ENCODE data around the gene MPRIP. TPM values are rescaled to one million over a fixed set of nuclear protein-coding genes. Genes with fewer than 3 reads are reported as not detected.

MPRIP gene
- total RNA-seq, 4 donors from 2014 or later: 130 to 244 (median 155) TPM

- intact Hi-C loops (cut with DNase I): no loop called here
- peak overlapping the region in 1 of 3 donors; percentile 60 for H3K27ac ChIP-seq
- no peak for TF ChIP-seq POLR2A (IDR thresholded peaks at IDR 0.05)
- TF ChIP-seq CTCF (IDR thresholded peaks at IDR 0.05): no peak
Observed at GRCh38 chr17:17026163-17026562, 16.1 kb upstream of the MPRIP start.

GRCh38 chr17:17027442-17028058, 14.7 kb upstream of the MPRIP start:
- 77 to 83% methylated on average over 10 of the region's 10 CpGs for WGBS, 2 donors
- H3K27ac ChIP-seq: peak overlapping the region; percentile 15 to 68 (median 18)

More at GRCh38 chr17:17026163-17026562, 16.1 kb upstream of the MPRIP start:
- Histone ChIP-seq H3K4me1 (peaks cover 23 to 36% of the 10 kb centered on the region in 2 donors), H3K9me3 (no peaks in the 10 kb centered on the region), H3K4me3 (replicated peaks in 1 of 3) (no peak overlapping the region), H3K27me3 (no peaks in the 10 kb centered on the region), H3K36me3 (no peaks in the 10 kb centered on the region)
- WGBS, 2 donors: 51 to 56% methylated on average over 9 of the region's 9 CpGs
- peak; percentile 69 to 70 for DNase-seq

GRCh38 chr17:17028059-17028877, 14.0 kb upstream of the MPRIP start:
- intact Hi-C loops (cut with DNase I): no loop called here
- Histone ChIP-seq H3K4me3 (replicated peaks in 1 of 3) (no peak overlapping the region), H3K27me3 (no peaks in the 10 kb centered on the region), H3K27ac (peak overlapping the region; percentile 18 to 68 (median 33)), H3K9me3 (no peaks in the 10 kb centered on the region), H3K4me1 (peaks cover 27 to 38% of the 10 kb centered on the region in 2 donors), H3K36me3 (no peaks in the 10 kb centered on the region)
- 23 to 31% methylated on average over 10 to 11 of the region's 12 CpGs for WGBS, 2 donors
- DNase-seq: peak; percentile 93 to 94
- no peak for TF ChIP-seq CTCF (IDR thresholded peaks at IDR 0.05)
- TF ChIP-seq POLR2A (IDR thresholded peaks at IDR 0.05): peak in 1 of 2 donors; percentile 24

More at GRCh38 chr17:17027442-17028058, 14.7 kb upstream of the MPRIP start:
- Histone ChIP-seq H3K4me1 (peaks cover 27 to 37% of the 10 kb centered on the region in 2 donors), H3K36me3 (no peaks in the 10 kb centered on the region), H3K9me3 (no peaks in the 10 kb centered on the region), H3K27me3 (no peaks in the 10 kb centered on the region), H3K4me3 (replicated peaks in 1 of 3) (no peak overlapping the region)
- no peak for TF ChIP-seq CTCF (IDR thresholded peaks at IDR 0.05)
- TF ChIP-seq POLR2A (IDR thresholded peaks at IDR 0.05): no peak
- no peak for DNase-seq
- intact Hi-C loops (cut with DNase I): no loop called here

GRCh38 chr17:17028878-17029535, 13.2 kb upstream of the MPRIP start:
- 75% methylated on average over 16 of the region's 16 CpGs for WGBS, 2 donors
- H3K36me3 ChIP-seq: no peaks in the 10 kb centered on the region
- peak overlapping the region; percentile 18 to 68 (median 33) for H3K27ac ChIP-seq
- no peak for TF ChIP-seq CTCF (IDR thresholded peaks at IDR 0.05)
- no peak for TF ChIP-seq POLR2A (IDR thresholded peaks at IDR 0.05)
- H3K9me3 ChIP-seq: no peaks in the 10 kb centered on the region
- intact Hi-C loops (cut with DNase I): no loop called here
- no peaks in the 10 kb centered on the region for H3K27me3 ChIP-seq
- no peak overlapping the region for H3K4me3 ChIP-seq (replicated peaks in 1 of 3)
- H3K4me1 ChIP-seq: peaks cover 28 to 38% of the 10 kb centered on the region in 2 donors
- peak in 1 of 2 donors; percentile 11 for DNase-seq
